PC-3 (cell line): ENCODE measurements around the gene CSNK2A1. TPM values are rescaled to one million over a fixed set of nuclear protein-coding genes. Genes with fewer than 3 reads are reported as not detected.

Experiments
- ATAC-seq: fragments of 200-7000 bp; cut with Tn5 transposase; 2 replicates; pipeline ENCODE4 v1.9.1; 2020; ENCODE audit warnings: mild to moderate bottlenecking, moderate library complexity
- BruUV-seq: library from RNA; stranded (reverse); fragments of 400-500 nt; replicated peaks from 2 replicates; lab custom pipeline; 2021; lab: Mats Ljungman, UMichigan
- CTCF ChIA-PET: fragments of 300-600 bp; sonication (Branson Sonifier 250); formaldehyde crosslinking; loops from one replicate; lab custom pipeline; 2022; ENCODE audit warnings: antibody characterized with exemption; lab: Charles Lee
- POLR2A ChIA-PET: fragments of 300-600 bp; sonication (Branson Sonifier 250); formaldehyde crosslinking; loops from one replicate; lab custom pipeline; 2022; ENCODE audit warnings: antibody characterized with exemption; ENCODE audit not compliant: unreplicated experiment; lab: Charles Lee
- DNase-seq: peaks from one replicate; pipeline ENCODE4 v3.0.0-alpha.2; 2015
- H2AFZ ChIP-seq: fragments of 300-600 bp; sonication (generic); 2 replicates; pipeline ENCODE4 v1.6.0; 2016; ENCODE audit warnings: antibody characterized with exemption, low read length
- H3F3A ChIP-seq: fragments of 300-600 bp; sonication (generic); one replicate; pipeline ENCODE4 v1.6.0; 2017; ENCODE audit warnings: antibody characterized with exemption, low read length, control low read depth, mild to moderate bottlenecking; ENCODE audit not compliant: unreplicated experiment
- H3K27ac ChIP-seq: fragments of 300-600 bp; sonication (generic); 2 replicates; pipeline ENCODE4 v1.5.1; 2016; ENCODE audit warnings: mild to moderate bottlenecking, low read length
- H3K27me3 ChIP-seq: fragments of 300-600 bp; sonication (generic); 2 replicates; pipeline ENCODE4 v1.6.1; 2016; ENCODE audit warnings: low read length, mixed read lengths
- H3K36me3 ChIP-seq: fragments of 300-600 bp; sonication (generic); 2 replicates; pipeline ENCODE4 v1.6.1; 2016; ENCODE audit warnings: low read depth, mixed run types, low read length, mixed read lengths
- H3K4me1 ChIP-seq: fragments of 300-600 bp; sonication (generic); 2 replicates; pipeline ENCODE4 v1.5.1; 2016; ENCODE audit warnings: low read length; ENCODE audit not compliant: insufficient read depth
- H3K4me2 ChIP-seq: fragments of 300-600 bp; sonication (generic); 2 replicates; pipeline ENCODE4 v1.6.0; 2016; ENCODE audit warnings: low read length
- H3K4me3 ChIP-seq: fragments of 300-600 bp; sonication (generic); 2 replicates; pipeline ENCODE4 v1.5.1; 2016; ENCODE audit warnings: mild to moderate bottlenecking, low read length, mixed read lengths
- H3K79me2 ChIP-seq: fragments of 300-600 bp; sonication (generic); 2 replicates; pipeline ENCODE4 v1.6.1; 2017; ENCODE audit warnings: low read length, mixed read lengths
- H3K9ac ChIP-seq: fragments of 300-600 bp; sonication (generic); 2 replicates; pipeline ENCODE4 v1.6.0; 2016; ENCODE audit warnings: mild to moderate bottlenecking, low read length
- H3K9me2 ChIP-seq: fragments of 300-600 bp; sonication (generic); replicated peaks from 2 replicates; pipeline ENCODE4 v1.6.1; 2016; ENCODE audit warnings: mixed run types, low read length, mixed read lengths
- H3K9me3 ChIP-seq: fragments of 300-600 bp; sonication (generic); 2 replicates; pipeline ENCODE4 v1.6.1; 2016; ENCODE audit warnings: low read length, mixed read lengths
- H4K20me1 ChIP-seq: fragments of 300-600 bp; sonication (generic); 2 replicates; pipeline ENCODE4 v1.6.1; 2016; ENCODE audit warnings: low read length, mixed read lengths
- CTCF ChIP-seq: fragments of 300-600 bp; sonication (generic); conservative IDR thresholded peaks from 2 replicates; pipeline ENCODE4 v1.5.1; 2017; ENCODE audit warnings: antibody characterized with exemption, low read depth, mild to moderate bottlenecking, low read length
- EZH2 ChIP-seq: fragments of 300-600 bp; sonication (generic); IDR thresholded peaks from one replicate; pipeline ENCODE4 v1.6.1; 2017; ENCODE audit warnings: antibody characterized with exemption, mild to moderate bottlenecking, low read length; ENCODE audit not compliant: unreplicated experiment
- EZH2phosphoT487 ChIP-seq: fragments of 300-600 bp; sonication (generic); IDR thresholded peaks from 2 replicates; pipeline ENCODE4 v1.6.1; 2018; ENCODE audit warnings: mild to moderate bottlenecking, antibody characterized with exemption, low read length, borderline replicate concordance
- intact Hi-C: fragments of 100-400 bp; cut with micrococcal nuclease; formaldehyde crosslinking; loops from 2 replicates; pipeline ENCODE4 v1.9.0; 2023
- total RNA-seq: library from RNA; depleted of rRNA; stranded (reverse); fragments of >200 nt; gene quantifications from 2 replicates; pipeline ENCODE4 v1.2.3, GENCODE V29; 2014

CSNK2A1 gene
- total RNA-seq, 1 experiment from 2014 or later: 161 TPM

GRCh38 chr20:438571-439469 lies 104.8 kb downstream of the CSNK2A1 start:
- Histone ChIP-seq H3K79me2 (no peaks in the 10 kb centered on the region), H4K20me1 (no peaks in the 10 kb centered on the region), H3K9me3 (no peaks in the 10 kb centered on the region), H3K4me1 (no peaks in the 10 kb centered on the region), H2AFZ (no peak overlapping the region), H3K9ac (no peak overlapping the region), H3K27me3 (no peaks in the 10 kb centered on the region), H3K4me3 (no peak overlapping the region), H3K36me3 (peaks cover 58% of the 10 kb centered on the region), H3F3A (no peaks in the 10 kb centered on the region), H3K9me2 (no peaks in the 10 kb centered on the region), H3K4me2 (no peak overlapping the region), H3K27ac (no peak overlapping the region)
- no peak for DNase-seq
- ChIA-PET CTCF (no interaction called here), POLR2A (interaction anchor here (0.6 kb wide), 1 partner anchor 142 kb away, joined by 3 read pairs; no protein-coding TSS in a partner anchor)
- no TSS peak for BruUV-seq
- ATAC-seq: no peak
- TF ChIP-seq EZH2: no peak
- TF ChIP-seq EZH2phosphoT487: no peak
- no peak for TF ChIP-seq CTCF
- intact Hi-C loops: no loop called here

DNA sequence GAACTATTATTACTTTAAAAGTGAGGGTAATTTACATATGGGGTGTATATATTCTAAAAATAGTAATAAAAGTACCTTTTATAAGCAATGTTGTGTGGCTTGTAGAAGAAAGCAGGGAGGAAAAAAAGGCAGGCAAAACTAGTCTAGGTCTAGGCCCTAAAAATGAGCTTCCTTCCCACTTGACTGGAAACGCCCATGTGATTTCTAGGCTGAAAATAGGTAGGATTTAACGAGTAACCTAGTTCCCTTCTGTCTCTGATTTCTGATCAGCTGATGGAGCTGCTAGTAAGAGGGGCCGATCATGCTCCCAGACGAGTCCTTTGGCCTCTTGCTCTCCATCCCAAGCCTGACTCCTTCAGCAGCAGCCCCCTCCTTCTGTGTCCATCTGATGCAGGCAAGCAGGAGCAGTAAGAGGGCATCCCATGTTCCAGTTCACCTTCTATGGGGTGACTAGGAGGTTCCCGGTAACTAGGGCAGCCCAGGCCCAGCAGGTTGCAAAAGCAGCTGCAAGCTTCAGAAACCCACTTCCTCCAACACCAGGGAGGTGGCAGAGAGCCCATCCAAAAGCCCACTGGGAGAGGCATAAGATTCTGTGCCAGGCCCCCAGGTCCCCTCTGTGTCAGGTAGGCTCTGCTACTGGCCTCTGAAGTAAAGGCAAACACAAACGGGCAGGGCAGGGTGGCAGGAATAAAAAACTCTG lies 105.7 kb downstream of the CSNK2A1 start:
- ATAC-seq: no peak
- no peaks in the 10 kb centered on the region for H3K4me1 ChIP-seq
- H3K79me2 ChIP-seq: no peaks in the 10 kb centered on the region
- TF ChIP-seq EZH2phosphoT487 (no peak), EZH2 (no peak), CTCF (no peak)
- no peak for DNase-seq
- ChIA-PET POLR2A (interaction anchor here (0.6 kb wide), 1 partner anchor 141 kb away, joined by 3 read pairs; no protein-coding TSS in a partner anchor), CTCF (interaction anchor here (0.6 kb wide), 1 partner anchor 76 kb away, joined by 3 read pairs; no protein-coding TSS in a partner anchor)
- H4K20me1 ChIP-seq: no peaks in the 10 kb centered on the region
- H3K4me2 ChIP-seq: no peak overlapping the region
- no peaks in the 10 kb centered on the region for H3K9me3 ChIP-seq
- no peak overlapping the region for H3K4me3 ChIP-seq
- no peaks in the 10 kb centered on the region for H3F3A ChIP-seq
- H3K36me3 ChIP-seq: peaks cover 52% of the 10 kb centered on the region
- no peaks in the 10 kb centered on the region for H3K9me2 ChIP-seq
- no peak overlapping the region for H3K27ac ChIP-seq
- BruUV-seq: no TSS peak
- no peak overlapping the region for H2AFZ ChIP-seq
- intact Hi-C loops: no loop called here
- no peaks in the 10 kb centered on the region for H3K27me3 ChIP-seq
- H3K9ac ChIP-seq: no peak overlapping the region
